A549 (cell line): Measurements from ENCODE around the gene KCNA3.

Experiments
- BHLHE40 ChIP-seq: IDR thresholded peaks from 2 replicates; pipeline ENCODE4 v1.6.1; 2012; ENCODE audit warnings: low read depth, low read length, inconsistent platforms
- CBX2 ChIP-seq: fragments of 200-600 bp; sonication (generic); IDR thresholded peaks from 2 replicates; pipeline ENCODE4 v1.6.1; 2016; ENCODE audit warnings: low read depth, mild to moderate bottlenecking, borderline replicate concordance
- CHD4 ChIP-seq: fragments of 200-600 bp; sonication (generic); IDR thresholded peaks from 2 replicates; pipeline ENCODE4 v1.6.1; 2016; ENCODE audit warnings: antibody characterized with exemption, mild to moderate bottlenecking, borderline replicate concordance
- CTCF ChIP-seq: fragments of >200 bp; sonication (Bioruptor Twin); formaldehyde crosslinking; IDR thresholded peaks from 3 replicates; pipeline ENCODE4 v1.5.1; 2016
- E2F6 ChIP-seq: IDR thresholded peaks from 2 replicates; pipeline ENCODE4 v1.6.1; 2012; ENCODE audit warnings: low read depth, borderline replicate concordance
- HDAC2 ChIP-seq: fragments of 200-600 bp; sonication (generic); IDR thresholded peaks from 2 replicates; pipeline ENCODE4 v1.6.1; 2016
- JUNB ChIP-seq: fragments of >200 bp; sonication (Bioruptor Twin); formaldehyde crosslinking; IDR thresholded peaks from 2 replicates; pipeline ENCODE4 v1.6.1; 2016
- MAX ChIP-seq: IDR thresholded peaks from 2 replicates; pipeline ENCODE4 v1.6.1; 2012
- NFE2L2 ChIP-seq: fragments of 150-350 bp; conservative IDR thresholded peaks from 2 replicates; pipeline ENCODE4 v1.6.1; 2014; ENCODE audit warnings: low read length
- NR3C1 ChIP-seq: fragments of >200 bp; sonication (Bioruptor Twin); formaldehyde crosslinking; IDR thresholded peaks from 3 replicates; pipeline ENCODE4 v1.6.1; 2017
- POLR2A ChIP-seq: IDR thresholded peaks from 2 replicates; pipeline ENCODE4 v1.6.1; 2012; ENCODE audit warnings: mild to moderate bottlenecking, low read length
- RAD21 ChIP-seq, 2 experiments: fragments of >200 bp in 1 of 2; sonication (Bioruptor Twin) in 1 of 2; formaldehyde crosslinking in 1 of 2; IDR thresholded peaks in 1 of 2; conservative IDR thresholded peaks in 1 of 2; 2 replicates in 1 of 2; 3 replicates in 1 of 2; pipeline ENCODE4 v1.6.1; 2012 to 2018; ENCODE audit warnings: inconsistent platforms in 1 of 2
- RFX5 ChIP-seq: fragments of 450-650 bp; IDR thresholded peaks from 2 replicates; pipeline ENCODE4 v1.7.1; 2014; ENCODE audit warnings: antibody characterized with exemption, mild to moderate bottlenecking, moderate library complexity
- ZFP36 ChIP-seq: fragments of 450-650 bp; IDR thresholded peaks from 2 replicates; pipeline ENCODE4 v1.6.1; 2014; ENCODE audit warnings: borderline replicate concordance; ENCODE audit not compliant: partially characterized antibody

GRCh38 chr1:110696818-110697217 is 22.1 kb upstream of the KCNA3 start:
- TF ChIP-seq POLR2A (no peak), CTCF (no peak), E2F6 (no peak), CHD4 (no peak), MAX (no peak), HDAC2 (no peak), CBX2 (no peak), ZFP36 (no peak), NFE2L2 (no peak), RAD21 (conservative IDR thresholded peaks at IDR 0.05 in 1 of 2, IDR thresholded peaks at IDR 0.05 in 1 of 2) (no peak), JUNB (no peak), NR3C1 (no peak), RFX5 (no peak), BHLHE40 (no peak)
